ENCODE data around the gene SETD7.

GRCh38 chr4:139594591-139595185 is 38.7 kb upstream of the SETD7 start:
- TF ChIP-seq CTCF (conservative IDR thresholded peaks at IDR 0.05; ENCODE audit: low read depth, low read length): no peak
- TF ChIP-seq EZH2 (IDR thresholded peaks at IDR 0.05; ENCODE audit: low read length, unreplicated experiment): no peak

Data from PC-3 (cell line).